Keratinocyte (primary cell): ENCODE results near the gene GNPTG.

ENCODE experiments used
- CTCF ChIP-seq, 3 experiments: IDR thresholded peaks in 1 of 3; conservative IDR thresholded peaks in 1 of 3; optimal IDR thresholded peaks in 1 of 3; 2 replicates in 2 of 3; 3 replicates in 1 of 3; pipeline versions ENCODE3 to v1.5.1; 2011; ENCODE audit warnings: low read length in 3 of 3, mild to moderate bottlenecking in 3 of 3, moderate library complexity in 2 of 3, control low read depth in 1 of 3, inconsistent platforms in 1 of 3; ENCODE audit not compliant: insufficient read depth in 2 of 3; ENCODE audit errors: extremely low read depth in 1 of 3
- EZH2 ChIP-seq: IDR thresholded peaks from one replicate; pipeline ENCODE4 v1.6.1; 2012; ENCODE audit warnings: inconsistent platforms, mild to moderate bottlenecking, low read length, moderate library complexity

- TF ChIP-seq CTCF (optimal IDR thresholded peaks at IDR 0.05 in 1 of 3, IDR thresholded peaks at IDR 0.05 in 1 of 3, conservative IDR thresholded peaks at IDR 0.05 in 1 of 3; ENCODE audit: extremely low read depth in 1 of 3, insufficient read depth in 2 of 3, low read length in 3 of 3) (no peak), EZH2 (no peak)
Measured at GRCh38 chr16:1356061-1356900, 4.5 kb downstream of the GNPTG start.
